Activated T-helper 2 cell treated with anti-CD3 and anti-CD28 coated beads, Interferon-gamma antibody, Interleukin-2, Interleukin-4, amounts not matched to agents 10 μg/mL and 5 μg/mL and 100 μg/mL, durations not matched to agents 14 hours and 24 hours and 36 hours (primary cell): Measurements from ENCODE around the gene TMEM165. TPM values are rescaled to one million over a fixed set of nuclear protein-coding genes. Genes with fewer than 3 reads are reported as not detected.

ENCODE experiments used
- DNase-seq: peaks from one replicate; pipeline ENCODE4 v3.0.0; 2021; ENCODE audit warnings: low spot score
- H3K27ac Mint-ChIP-seq: one replicate; pipeline ENCODE4 v1.8.0; 2021; ENCODE audit warnings: mixed read lengths
- H3K27me3 Mint-ChIP-seq: one replicate; pipeline ENCODE4 v1.8.0; 2021; ENCODE audit warnings: low read depth, mixed read lengths
- H3K36me3 Mint-ChIP-seq: one replicate; pipeline ENCODE4 v1.8.0; 2021; ENCODE audit warnings: low read depth, mixed read lengths
- H3K4me1 Mint-ChIP-seq: one replicate; pipeline ENCODE4 v1.8.0; 2021; ENCODE audit warnings: low read depth, mixed read lengths
- H3K4me3 Mint-ChIP-seq: one replicate; pipeline ENCODE4 v1.8.0; 2021; ENCODE audit warnings: low read depth, mild to moderate bottlenecking, moderate library complexity, mixed read lengths
- H3K9me3 Mint-ChIP-seq: one replicate; pipeline ENCODE4 v1.8.0; 2021; ENCODE audit warnings: mixed read lengths
- intact Hi-C: fragments of 100-400 bp; cut with micrococcal nuclease; formaldehyde crosslinking; loops from one replicate; pipeline ENCODE4 v1.15.1; 2023
- total RNA-seq: library from RNA; stranded (reverse); gene quantifications from 2 replicates; pipeline ENCODE4 v1.2.3, GENCODE V29; 2022

TMEM165 gene
- total RNA-seq, 1 donor from 2014 or later = 89.3 TPM

DNA sequence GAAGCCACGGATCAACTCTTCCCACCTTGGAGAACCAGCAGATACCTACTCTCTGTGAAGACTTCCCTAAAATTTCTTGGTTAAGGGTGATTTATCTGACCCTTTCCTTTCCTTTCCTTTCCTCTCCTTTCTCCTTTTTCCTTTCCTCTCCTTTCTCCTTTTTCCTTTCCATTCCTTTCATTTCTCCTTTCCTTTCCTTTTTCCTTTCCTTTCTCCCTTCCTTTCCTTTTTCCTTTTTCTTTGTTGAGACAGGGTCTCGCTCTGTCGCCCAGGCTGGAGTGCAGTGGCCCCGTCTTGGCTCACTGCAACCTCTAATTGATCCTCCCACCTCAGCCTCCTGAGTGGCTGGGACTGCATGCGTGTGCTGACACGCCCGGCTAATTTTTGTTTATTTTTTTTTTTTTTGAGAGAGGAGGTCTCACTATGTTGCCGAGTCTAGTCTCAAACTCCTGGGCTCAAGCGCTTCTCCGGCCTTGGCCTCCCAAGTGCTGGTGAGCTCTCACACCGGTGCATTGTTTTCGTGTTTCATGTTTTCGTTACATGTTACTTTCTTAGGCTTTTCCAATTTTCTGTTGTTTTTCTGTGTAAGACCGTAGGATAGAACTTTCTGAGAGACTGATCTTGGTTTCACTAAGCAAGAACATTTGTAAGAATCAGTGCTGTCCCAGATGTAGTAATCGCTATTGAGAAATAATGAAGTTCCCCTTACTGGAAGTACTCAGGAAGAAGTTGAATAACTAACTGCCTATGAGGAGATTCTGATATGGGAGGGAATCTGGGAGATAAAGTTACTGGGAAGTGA, 2.0 kb downstream of the TMEM165 start:
- intact Hi-C loops = loop anchor here (5.0 kb wide), 2 partner anchors 455 to 550 kb away; partner anchors contain the start of genes CEP135 and EXOC1
- peaks cover 43% of the 10 kb centered on the region for H3K36me3 Mint-ChIP-seq
- peaks cover 33% of the 10 kb centered on the region for H3K4me1 Mint-ChIP-seq
- peak overlapping the region; percentile 79 for H3K27ac Mint-ChIP-seq
- no peaks in the 10 kb centered on the region for H3K27me3 Mint-ChIP-seq
- H3K9me3 Mint-ChIP-seq = no peaks in the 10 kb centered on the region
- no peak for DNase-seq
- H3K4me3 Mint-ChIP-seq = peak overlapping the region; percentile 98

GRCh38 chr4:55398461-55398860, 2.7 kb downstream of the TMEM165 start:
- H3K27ac Mint-ChIP-seq = peak overlapping the region; percentile 15
- peak overlapping the region; percentile 98 for H3K4me3 Mint-ChIP-seq
- DNase-seq = no peak
- H3K4me1 Mint-ChIP-seq = peaks cover 33% of the 10 kb centered on the region
- no peaks in the 10 kb centered on the region for H3K27me3 Mint-ChIP-seq
- no peaks in the 10 kb centered on the region for H3K9me3 Mint-ChIP-seq
- peaks cover 47% of the 10 kb centered on the region for H3K36me3 Mint-ChIP-seq
- intact Hi-C loops = loop anchor here (5.0 kb wide), 2 partner anchors 454 to 549 kb away; partner anchors contain the start of genes CEP135 and EXOC1

DNA sequence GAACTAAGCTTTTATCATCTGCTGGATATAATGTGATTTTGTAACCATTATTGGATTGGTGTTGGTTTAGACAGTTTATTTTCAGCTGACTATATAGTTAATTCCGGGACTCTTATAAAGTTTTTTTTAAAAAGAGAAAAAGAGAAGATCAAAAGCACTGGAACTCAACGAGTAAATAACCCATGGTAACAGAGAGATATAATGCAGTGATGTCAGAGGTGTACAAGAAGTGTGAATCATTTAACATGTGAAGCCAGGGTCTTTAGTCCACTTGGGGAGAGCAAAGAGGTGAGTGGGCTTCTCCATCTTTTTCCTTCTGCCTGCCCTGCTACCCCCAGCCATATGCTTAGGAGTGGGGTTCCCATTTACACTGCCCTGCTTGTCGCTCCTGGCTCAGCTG, 3.2 kb downstream of the TMEM165 start:
- H3K27ac Mint-ChIP-seq = peak overlapping the region; percentile 72
- no peak for DNase-seq
- intact Hi-C loops = loop anchor here (5.0 kb wide), 2 partner anchors 453 to 548 kb away; partner anchors contain the start of genes CEP135 and EXOC1
- peaks cover 52% of the 10 kb centered on the region for H3K36me3 Mint-ChIP-seq
- H3K9me3 Mint-ChIP-seq = no peaks in the 10 kb centered on the region
- no peaks in the 10 kb centered on the region for H3K27me3 Mint-ChIP-seq
- peaks cover 36% of the 10 kb centered on the region for H3K4me1 Mint-ChIP-seq
- peak overlapping the region; percentile 98 for H3K4me3 Mint-ChIP-seq

GRCh38 chr4:55399581-55399980, 3.8 kb downstream of the TMEM165 start:
- Mint-ChIP-seq H3K9me3 (no peaks in the 10 kb centered on the region), H3K27ac (no peak overlapping the region), H3K36me3 (peaks cover 56% of the 10 kb centered on the region), H3K4me3 (peak overlapping the region; percentile 98), H3K27me3 (no peaks in the 10 kb centered on the region), H3K4me1 (peaks cover 34% of the 10 kb centered on the region)
- DNase-seq = no peak
- intact Hi-C loops = loop anchor here (5.0 kb wide), 2 partner anchors 453 to 548 kb away; partner anchors contain the start of genes CEP135 and EXOC1

DNA sequence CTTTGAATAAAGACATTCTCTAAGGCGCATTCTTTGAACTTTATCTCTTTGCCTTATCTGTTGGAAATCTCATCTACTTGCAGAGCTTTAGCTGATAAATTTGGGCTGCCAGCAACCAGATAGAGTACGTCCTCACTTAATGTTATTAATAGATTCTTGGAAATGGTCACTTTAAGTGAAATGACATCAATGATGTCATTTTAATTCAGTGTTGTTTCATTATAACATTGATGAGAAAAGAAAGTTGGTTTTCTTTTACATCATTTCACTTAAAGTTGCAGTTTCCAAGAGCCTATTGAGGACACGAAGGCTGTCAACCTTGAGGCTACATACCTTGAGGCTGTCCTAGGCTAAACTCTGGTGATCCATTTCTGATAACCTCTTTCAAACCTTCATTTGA, 9.3 kb downstream of the TMEM165 start:
- Mint-ChIP-seq H3K27me3 (no peaks in the 10 kb centered on the region), H3K9me3 (no peaks in the 10 kb centered on the region), H3K36me3 (peaks cover 62% of the 10 kb centered on the region), H3K4me1 (peaks cover 36% of the 10 kb centered on the region), H3K4me3 (no peak overlapping the region), H3K27ac (no peak overlapping the region)
- intact Hi-C loops = no loop called here
- no peak for DNase-seq

- Mint-ChIP-seq H3K4me1 (peaks cover 36% of the 10 kb centered on the region), H3K27me3 (no peaks in the 10 kb centered on the region), H3K27ac (peak overlapping the region; percentile 12), H3K4me3 (no peak overlapping the region), H3K36me3 (peaks cover 55% of the 10 kb centered on the region), H3K9me3 (no peaks in the 10 kb centered on the region)
- DNase-seq = no peak
- intact Hi-C loops = no loop called here
These were observed 10.8 kb downstream of the TMEM165 start for GRCh38 chr4:55406545-55406944.

- intact Hi-C loops = no loop called here
- no peaks in the 10 kb centered on the region for H3K27me3 Mint-ChIP-seq
- no peak overlapping the region for H3K4me3 Mint-ChIP-seq
- peaks cover 39% of the 10 kb centered on the region for H3K4me1 Mint-ChIP-seq
- H3K36me3 Mint-ChIP-seq = peaks cover 60% of the 10 kb centered on the region
- peak overlapping the region; percentile 40 for H3K27ac Mint-ChIP-seq
- DNase-seq = no peak
- H3K9me3 Mint-ChIP-seq = no peaks in the 10 kb centered on the region
These were observed 11.4 kb downstream of the TMEM165 start for GRCh38 chr4:55407119-55407518.

DNA sequence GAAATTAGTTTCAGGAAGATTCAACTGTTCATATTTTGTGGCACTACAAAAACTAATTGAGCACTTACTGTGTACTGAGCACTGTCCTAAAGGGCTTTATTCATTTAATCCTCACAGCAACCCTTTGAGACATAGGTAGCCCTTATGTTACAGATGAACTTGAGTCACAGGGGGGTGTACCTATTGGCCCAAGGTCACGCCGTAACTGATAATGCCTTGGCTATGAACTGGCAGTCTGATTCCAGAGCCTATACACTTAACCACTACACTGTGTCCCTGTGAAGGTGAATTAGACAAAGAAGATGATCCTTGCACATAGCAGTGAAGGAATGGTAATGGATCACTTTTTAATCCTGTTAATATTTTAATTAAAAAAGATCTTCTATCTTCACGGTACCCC, 12.0 kb downstream of the TMEM165 start:
- no peaks in the 10 kb centered on the region for H3K9me3 Mint-ChIP-seq
- peaks cover 63% of the 10 kb centered on the region for H3K36me3 Mint-ChIP-seq
- intact Hi-C loops = no loop called here
- H3K27me3 Mint-ChIP-seq = no peaks in the 10 kb centered on the region
- no peak overlapping the region for H3K27ac Mint-ChIP-seq
- H3K4me3 Mint-ChIP-seq = no peak overlapping the region
- DNase-seq = no peak
- H3K4me1 Mint-ChIP-seq = peaks cover 39% of the 10 kb centered on the region

GRCh38 chr4:55409468-55410171, 13.9 kb downstream of the TMEM165 start:
- intact Hi-C loops = no loop called here
- H3K9me3 Mint-ChIP-seq = no peaks in the 10 kb centered on the region
- no peaks in the 10 kb centered on the region for H3K27me3 Mint-ChIP-seq
- no peak overlapping the region for H3K27ac Mint-ChIP-seq
- no peak for DNase-seq
- no peak overlapping the region for H3K4me3 Mint-ChIP-seq
- peaks cover 35% of the 10 kb centered on the region for H3K4me1 Mint-ChIP-seq
- H3K36me3 Mint-ChIP-seq = peaks cover 50% of the 10 kb centered on the region

DNA sequence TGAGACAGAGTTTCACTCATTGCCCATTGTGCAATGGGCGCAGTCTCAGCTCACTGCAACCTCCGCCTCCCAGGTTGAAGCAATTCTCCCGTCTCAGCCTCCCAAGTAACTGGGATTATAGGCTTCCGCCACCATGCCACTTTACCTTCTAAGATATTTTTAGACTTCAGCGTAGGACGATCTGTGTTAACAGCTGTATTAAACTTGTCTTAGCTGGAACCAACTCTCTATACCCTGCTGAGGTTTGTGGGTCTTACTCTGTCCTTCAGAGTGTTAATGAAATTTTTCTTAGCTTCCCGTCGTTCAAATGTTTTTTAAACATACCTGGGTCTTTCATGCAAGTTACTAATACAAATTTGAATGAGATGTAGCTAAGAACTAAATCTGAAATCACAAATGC, 14.7 kb downstream of the TMEM165 start:
- no peaks in the 10 kb centered on the region for H3K9me3 Mint-ChIP-seq
- intact Hi-C loops = no loop called here
- no peak overlapping the region for H3K4me3 Mint-ChIP-seq
- H3K27ac Mint-ChIP-seq = no peak overlapping the region
- no peak for DNase-seq
- H3K27me3 Mint-ChIP-seq = no peaks in the 10 kb centered on the region
- peaks cover 31% of the 10 kb centered on the region for H3K4me1 Mint-ChIP-seq
- H3K36me3 Mint-ChIP-seq = peaks cover 52% of the 10 kb centered on the region

DNA sequence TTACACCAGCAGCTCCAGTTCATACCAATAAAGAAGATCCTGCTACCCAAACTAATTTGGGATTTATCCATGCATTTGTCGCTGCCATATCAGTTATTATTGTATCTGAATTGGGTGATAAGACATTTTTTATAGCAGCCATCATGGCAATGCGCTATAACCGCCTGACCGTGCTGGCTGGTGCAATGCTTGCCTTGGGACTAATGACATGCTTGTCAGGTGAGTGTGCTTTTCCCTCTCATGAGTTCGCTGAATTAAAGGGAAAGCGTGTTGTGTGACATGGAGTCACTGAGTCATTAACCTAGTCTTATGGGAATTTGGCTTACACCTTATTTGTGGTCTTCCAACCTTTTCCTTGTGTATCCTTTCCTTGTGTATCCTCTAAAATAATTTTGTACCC, 15.9 kb downstream of the TMEM165 start:
- no peak overlapping the region for H3K27ac Mint-ChIP-seq
- H3K4me1 Mint-ChIP-seq = peaks cover 22% of the 10 kb centered on the region
- peaks cover 46% of the 10 kb centered on the region for H3K36me3 Mint-ChIP-seq
- no peaks in the 10 kb centered on the region for H3K9me3 Mint-ChIP-seq
- H3K27me3 Mint-ChIP-seq = no peaks in the 10 kb centered on the region
- no peak for DNase-seq
- intact Hi-C loops = no loop called here
- no peak overlapping the region for H3K4me3 Mint-ChIP-seq

GRCh38 chr4:55416176-55416575, 20.4 kb downstream of the TMEM165 start:
- Mint-ChIP-seq H3K4me3 (no peak overlapping the region), H3K27me3 (no peaks in the 10 kb centered on the region), H3K27ac (no peak overlapping the region), H3K9me3 (no peaks in the 10 kb centered on the region), H3K4me1 (peaks cover 6% of the 10 kb centered on the region), H3K36me3 (peaks cover 54% of the 10 kb centered on the region)
- DNase-seq = no peak
- intact Hi-C loops = no loop called here

DNA sequence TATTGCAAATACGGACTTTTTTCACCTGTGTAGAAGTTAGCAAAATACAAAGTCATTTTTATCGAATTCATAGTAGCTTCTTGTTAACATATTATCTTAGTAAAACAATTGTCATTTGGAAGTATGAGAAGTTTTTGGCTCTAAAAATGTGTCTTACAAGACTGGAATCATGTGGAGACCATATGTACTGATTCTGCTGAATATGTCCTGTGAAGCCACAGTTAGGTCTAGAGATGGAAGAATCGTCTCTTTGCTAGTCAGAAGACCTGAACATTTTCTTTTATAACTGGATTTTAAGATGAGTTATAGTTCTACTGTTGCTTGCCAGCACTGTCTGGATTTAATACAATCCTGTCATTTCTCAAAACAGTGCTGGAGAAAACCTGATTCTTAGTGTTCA, 29.0 kb downstream of the TMEM165 start:
- no peaks in the 10 kb centered on the region for H3K27me3 Mint-ChIP-seq
- no peak overlapping the region for H3K4me3 Mint-ChIP-seq
- H3K36me3 Mint-ChIP-seq = peaks cover 80% of the 10 kb centered on the region
- DNase-seq = no peak
- H3K4me1 Mint-ChIP-seq = no peaks in the 10 kb centered on the region
- no peaks in the 10 kb centered on the region for H3K9me3 Mint-ChIP-seq
- no peak overlapping the region for H3K27ac Mint-ChIP-seq
- intact Hi-C loops = no loop called here
